Ecto neural progenitor cell (in vitro differentiated cells): ENCODE measurements around the gene CRYAA.
"Not testable (repeated sequence)": the region's sequence is repeated elsewhere in the genome, so short reads cannot be mapped to it uniquely, and the experiment has no call there.

Source experiments
- DNase-seq: peaks from one replicate; pipeline ENCODE4 v3.0.0-alpha.2; 2018; ENCODE audit warnings: low spot score

The CRYAA gene

GRCh38 chr21:43177043-43177906 lies 8.5 kb downstream of the CRYAA start:
- not testable (repeated sequence) for DNase-seq

- not testable (repeated sequence) for DNase-seq
These were observed 9.5 kb downstream of the CRYAA start for GRCh38 chr21:43178175-43178826.

GRCh38 chr21:43181033-43181432 lies 12.2 kb downstream of the CRYAA start:
- not testable (repeated sequence) for DNase-seq

- DNase-seq, result not testable (repeated sequence)
These were observed 18.5 kb downstream of the CRYAA start for GRCh38 chr21:43187268-43187667.

- peak; percentile 29 for DNase-seq
These were observed 18.9 kb downstream of the CRYAA start for GRCh38 chr21:43187715-43188114.

- DNase-seq, result peak; percentile 3
These were observed 19.4 kb downstream of the CRYAA start for GRCh38 chr21:43188181-43188580.

DNA sequence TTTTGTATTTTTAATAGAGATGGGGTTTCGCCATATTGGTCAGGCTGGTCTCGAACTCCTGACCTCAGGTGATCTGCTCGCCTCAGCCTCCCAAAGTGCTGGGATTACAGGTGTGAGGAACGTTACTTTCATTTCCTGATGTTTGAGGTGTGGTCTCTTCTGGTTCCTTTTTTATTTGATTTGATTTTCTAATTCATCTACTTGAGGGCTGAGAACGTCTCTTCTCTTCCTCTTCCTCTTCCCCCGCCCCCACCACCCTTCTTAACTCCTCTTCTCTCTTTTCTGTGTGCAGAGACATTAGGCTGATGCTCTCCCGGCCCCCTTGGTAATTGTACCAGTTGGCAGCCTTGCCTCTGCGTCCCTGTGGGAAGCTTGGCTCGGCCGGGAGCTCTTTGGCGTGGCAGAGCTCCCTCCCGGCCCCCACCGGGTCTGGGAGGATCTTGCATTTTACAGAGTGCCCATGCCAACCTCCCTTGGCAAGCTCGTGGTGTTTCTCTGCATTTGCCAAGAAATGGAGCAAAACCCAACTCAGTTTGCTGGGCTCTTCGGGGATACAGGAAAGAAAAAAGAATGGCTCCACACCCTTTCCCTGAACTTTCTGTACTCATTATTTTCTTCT lies 19.9 kb downstream of the CRYAA start:
- DNase-seq, result peak; percentile 11

DNA sequence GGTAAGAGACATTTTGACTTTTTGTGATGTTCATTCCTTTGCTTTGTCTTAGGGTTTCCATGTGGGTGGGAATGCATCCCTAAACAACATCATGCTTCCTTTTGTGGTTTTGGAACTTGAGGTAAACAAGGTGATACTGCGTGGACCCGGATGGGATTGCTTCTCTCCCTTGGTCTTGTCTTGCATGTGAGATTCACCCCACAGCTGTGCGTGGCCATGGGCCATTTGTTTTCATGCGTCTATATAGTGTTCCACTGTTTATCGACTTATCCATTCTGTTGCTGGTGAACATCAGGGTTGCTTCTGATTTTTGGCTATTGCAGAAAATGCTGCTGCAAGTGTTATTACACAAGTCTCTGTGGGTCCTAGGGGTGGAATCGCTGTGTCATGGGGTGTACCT lies 21.1 kb downstream of the CRYAA start:
- peak; percentile 13 for DNase-seq

DNA sequence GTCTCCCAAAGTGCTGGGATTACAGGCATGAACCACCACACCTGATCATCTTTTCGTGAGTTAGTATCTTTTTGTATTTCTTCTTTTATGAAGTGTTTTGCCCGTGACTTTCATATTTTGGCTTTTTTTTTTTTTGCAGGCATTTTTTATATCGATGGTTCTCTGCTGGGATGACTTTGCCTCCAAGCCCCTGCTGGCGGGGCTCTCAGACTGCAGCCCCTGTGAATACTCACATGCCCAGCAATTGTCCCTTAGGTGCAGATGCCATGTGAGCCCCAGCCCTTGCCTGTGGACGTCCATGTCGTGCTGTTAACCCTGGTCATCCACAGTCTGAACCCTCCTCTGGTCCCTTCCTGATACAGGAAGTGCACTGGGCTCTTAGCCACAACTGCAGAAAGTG lies 21.7 kb downstream of the CRYAA start:
- DNase-seq, result no peak

- DNase-seq, result peak; percentile 34
These were observed 22.1 kb downstream of the CRYAA start for GRCh38 chr21:43190951-43191350.

- peak; percentile 39 for DNase-seq
These were observed 22.7 kb downstream of the CRYAA start for GRCh38 chr21:43191521-43191920.

- DNase-seq, result no peak
These were observed 23.2 kb downstream of the CRYAA start for GRCh38 chr21:43191971-43192370.

DNA sequence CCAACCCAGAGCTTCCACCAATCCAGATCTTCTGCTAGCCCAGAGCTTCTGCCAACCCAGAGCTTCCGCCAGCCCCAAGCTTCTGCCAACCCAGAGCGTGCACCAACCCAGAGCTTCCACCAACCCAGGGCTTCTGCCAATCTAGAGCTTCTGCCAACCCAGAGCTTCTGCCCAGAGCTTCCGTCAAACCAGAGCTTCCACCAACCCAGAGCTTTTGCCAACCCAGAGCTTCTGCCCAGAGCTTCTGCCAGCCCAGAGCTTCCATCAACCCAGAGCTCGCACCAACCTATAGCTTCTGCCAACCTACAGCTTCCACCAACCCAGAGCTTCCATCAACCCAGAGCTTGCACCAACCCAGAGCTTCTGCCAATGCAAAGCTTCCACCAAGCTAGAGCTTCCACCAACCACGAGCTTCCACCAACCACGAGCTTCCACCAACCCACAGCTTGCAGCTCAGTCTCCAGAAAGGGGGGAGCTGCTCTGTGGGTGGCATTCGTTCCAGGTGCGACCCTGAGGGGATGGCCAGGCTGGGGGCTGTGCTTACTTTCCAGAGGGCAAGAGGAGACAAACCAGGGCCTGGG lies 23.8 kb downstream of the CRYAA start:
- DNase-seq, result peak; percentile 28

GRCh38 chr21:43193088-43193650 lies 24.4 kb downstream of the CRYAA start:
- DNase-seq, result peak; percentile 36

- DNase-seq, result no peak
These were observed 25.0 kb downstream of the CRYAA start for GRCh38 chr21:43193651-43194302.

- DNase-seq, result peak; percentile 42
These were observed 25.7 kb downstream of the CRYAA start for GRCh38 chr21:43194303-43195120.

DNA sequence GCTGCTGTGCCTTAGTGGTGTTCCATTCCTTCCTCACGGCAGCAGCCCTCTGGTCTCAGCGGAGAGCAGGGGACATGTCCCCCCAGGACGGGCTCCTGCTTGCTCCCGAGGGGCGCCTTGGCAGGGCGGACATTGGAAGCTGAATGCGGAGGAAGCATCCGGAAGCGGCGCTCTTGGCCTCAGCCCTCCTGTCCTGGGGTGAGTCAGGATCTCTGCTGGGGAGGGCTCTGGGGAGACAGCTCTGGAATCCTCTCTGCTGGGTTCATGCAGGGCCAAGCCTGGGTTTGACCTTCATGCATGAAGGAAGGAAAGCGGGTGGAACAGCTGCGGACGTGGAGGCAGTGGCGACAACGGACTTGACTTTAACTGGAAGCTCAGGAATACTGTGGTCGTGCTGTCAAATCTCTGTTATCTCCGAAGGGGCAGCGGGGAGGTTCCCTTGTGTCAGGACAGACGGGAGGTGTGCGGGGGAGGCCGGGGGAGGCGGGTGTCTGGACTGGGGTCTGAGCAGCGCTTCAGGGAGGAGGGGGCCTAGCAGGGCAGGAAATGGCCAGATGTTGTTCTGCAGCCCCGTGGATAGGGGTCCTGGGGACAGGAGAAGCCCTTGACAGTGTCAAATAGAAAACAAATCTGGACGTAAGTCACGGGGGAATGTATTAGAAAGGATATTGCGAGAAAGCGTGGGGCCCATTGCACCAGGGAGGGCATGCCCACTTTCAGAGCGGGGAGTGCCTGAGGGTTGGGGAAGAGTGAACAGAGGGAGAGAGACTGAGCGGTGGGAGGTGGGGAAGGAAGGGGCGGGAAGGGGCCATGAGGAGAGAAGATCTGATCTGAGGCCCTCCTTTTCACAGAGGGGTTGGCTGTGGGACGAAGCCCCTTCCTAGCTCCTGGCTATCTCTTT lies 26.6 kb downstream of the CRYAA start:
- DNase-seq, result peak; percentile 42

- DNase-seq, result peak; percentile 35
These were observed 28.0 kb downstream of the CRYAA start for GRCh38 chr21:43196826-43197225.

DNA sequence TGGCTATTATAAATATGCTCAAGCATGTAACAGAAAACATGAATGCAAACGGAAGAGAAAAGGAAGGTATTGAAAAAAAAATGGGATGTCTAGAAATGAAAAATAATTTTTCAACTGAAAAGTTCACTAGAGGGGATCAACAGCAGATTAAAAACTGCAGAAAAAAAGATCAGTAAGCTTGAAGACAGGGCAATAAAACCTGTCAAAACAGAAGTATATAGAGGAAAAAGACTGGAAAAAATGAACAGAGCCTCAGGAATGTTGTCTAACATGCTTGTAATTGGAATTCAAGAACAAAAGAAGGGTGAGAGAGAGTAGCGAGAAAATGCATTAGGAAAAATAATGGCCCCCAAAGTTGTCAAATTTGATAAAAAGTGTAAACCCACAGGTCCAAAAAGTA lies 29.6 kb downstream of the CRYAA start:
- no peak for DNase-seq

DNA sequence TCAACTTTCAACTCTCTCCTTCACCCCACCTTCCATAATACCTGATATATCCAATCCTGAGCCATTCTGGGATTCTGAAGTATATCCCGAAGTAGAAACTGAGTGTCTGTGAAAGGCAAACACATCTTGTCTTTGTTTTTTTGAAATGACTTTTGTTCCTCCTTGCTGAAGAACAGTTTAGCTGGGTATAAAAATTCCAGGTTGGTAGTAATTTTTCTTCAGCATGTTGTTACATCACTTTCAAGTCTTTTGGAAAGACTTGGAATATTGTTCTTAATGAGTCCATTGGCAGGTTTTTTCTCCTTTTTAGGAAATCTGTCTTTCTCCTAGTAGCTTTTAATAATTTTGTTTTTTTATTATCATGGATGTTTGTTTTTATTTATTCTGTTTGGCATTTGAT lies 32.7 kb downstream of the CRYAA start:
- no peak for DNase-seq
